Fibroblast of lung (primary cell): ENCODE results near the gene NFE2.

ENCODE experiments used
- EZH2 ChIP-seq: IDR thresholded peaks from 2 replicates; pipeline ENCODE4 v1.5.1; 2012; ENCODE audit warnings: low read length, control low read depth, mild to moderate bottlenecking; ENCODE audit errors: missing control alignments
- TF ChIP-seq, protein P1 (sequence below), 2 donors: IDR thresholded peaks in 1 of 2; conservative IDR thresholded peaks in 1 of 2; 1 replicate in 1 of 2; 2 replicates in 1 of 2; pipeline ENCODE4 v1.5.1; 2011 to 2012; ENCODE audit warnings: low read length in 2 of 2, control low read depth in 1 of 2, inconsistent platforms in 1 of 2, low read depth in 1 of 2, mild to moderate bottlenecking in 1 of 2

DNA sequence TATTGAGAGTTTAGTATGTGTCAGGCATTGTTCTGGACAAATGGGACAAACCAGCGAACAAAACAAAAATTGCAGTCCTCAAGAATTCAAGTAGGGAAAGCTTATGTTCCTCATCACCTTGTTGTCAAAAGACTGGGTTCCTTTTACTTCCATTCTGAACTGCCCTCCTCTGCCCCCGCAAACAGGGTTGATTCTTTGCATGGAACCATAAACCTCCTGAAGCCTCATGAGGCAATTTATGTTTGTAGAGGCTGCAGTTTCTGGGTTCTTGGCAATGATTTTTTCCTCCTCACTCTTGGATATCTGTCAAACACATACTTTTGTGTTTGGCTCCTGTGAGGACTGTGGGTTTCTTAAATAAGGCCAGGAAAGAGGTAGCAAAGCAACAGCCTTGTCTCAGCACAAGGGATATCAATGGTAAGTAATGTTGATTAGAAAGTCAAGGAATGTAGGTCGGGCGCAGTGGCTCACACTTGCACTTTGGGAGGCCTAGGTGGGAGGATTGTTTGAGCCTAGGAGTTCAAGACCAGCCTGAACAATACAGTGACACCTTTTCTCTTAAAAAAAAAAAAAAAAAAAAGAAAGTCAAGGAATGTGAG lies 38.0 kb upstream of the NFE2 start:
- TF ChIP-seq, protein P1, sequence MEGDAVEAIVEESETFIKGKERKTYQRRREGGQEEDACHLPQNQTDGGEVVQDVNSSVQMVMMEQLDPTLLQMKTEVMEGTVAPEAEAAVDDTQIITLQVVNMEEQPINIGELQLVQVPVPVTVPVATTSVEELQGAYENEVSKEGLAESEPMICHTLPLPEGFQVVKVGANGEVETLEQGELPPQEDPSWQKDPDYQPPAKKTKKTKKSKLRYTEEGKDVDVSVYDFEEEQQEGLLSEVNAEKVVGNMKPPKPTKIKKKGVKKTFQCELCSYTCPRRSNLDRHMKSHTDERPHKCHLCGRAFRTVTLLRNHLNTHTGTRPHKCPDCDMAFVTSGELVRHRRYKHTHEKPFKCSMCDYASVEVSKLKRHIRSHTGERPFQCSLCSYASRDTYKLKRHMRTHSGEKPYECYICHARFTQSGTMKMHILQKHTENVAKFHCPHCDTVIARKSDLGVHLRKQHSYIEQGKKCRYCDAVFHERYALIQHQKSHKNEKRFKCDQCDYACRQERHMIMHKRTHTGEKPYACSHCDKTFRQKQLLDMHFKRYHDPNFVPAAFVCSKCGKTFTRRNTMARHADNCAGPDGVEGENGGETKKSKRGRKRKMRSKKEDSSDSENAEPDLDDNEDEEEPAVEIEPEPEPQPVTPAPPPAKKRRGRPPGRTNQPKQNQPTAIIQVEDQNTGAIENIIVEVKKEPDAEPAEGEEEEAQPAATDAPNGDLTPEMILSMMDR (conservative IDR thresholded peaks at IDR 0.05 in 1 of 2, IDR thresholded peaks at IDR 0.05 in 1 of 2; ENCODE audit: low read depth in 1 of 2, low read length in 2 of 2): no peak
- TF ChIP-seq EZH2: no peak
